Epithelial cell of proximal tubule (primary cell): ENCODE results near the gene PTPRD. TPM values are rescaled to one million over a fixed set of nuclear protein-coding genes. Genes with fewer than 3 reads are reported as not detected.
A peak's percentile ranks its signal among the peaks of the same experiment; 100 is the strongest.

ENCODE experiments used
- DNase-seq: peaks from one replicate; pipeline ENCODE4 v3.0.0-alpha.2; 2011; ENCODE audit warnings: low read depth
- H3K4me3 ChIP-seq: 2 replicates; pipeline ENCODE4 v1.5.1; 2011; ENCODE audit warnings: low read depth, mild to moderate bottlenecking, low read length
- total RNA-seq: library from RNA; depleted of rRNA; stranded (reverse); fragments of >200 nt; gene quantifications from 2 replicates; pipeline ENCODE4 v1.2.3, GENCODE V29; 2015
- TF ChIP-seq, protein P1 (sequence below): conservative IDR thresholded peaks from 2 replicates; pipeline ENCODE4 v1.5.1; 2012; ENCODE audit warnings: low read depth, mild to moderate bottlenecking, low read length

PTPRD gene
- total RNA-seq, 1 donor from 2014 or later = 3.2 TPM

DNA sequence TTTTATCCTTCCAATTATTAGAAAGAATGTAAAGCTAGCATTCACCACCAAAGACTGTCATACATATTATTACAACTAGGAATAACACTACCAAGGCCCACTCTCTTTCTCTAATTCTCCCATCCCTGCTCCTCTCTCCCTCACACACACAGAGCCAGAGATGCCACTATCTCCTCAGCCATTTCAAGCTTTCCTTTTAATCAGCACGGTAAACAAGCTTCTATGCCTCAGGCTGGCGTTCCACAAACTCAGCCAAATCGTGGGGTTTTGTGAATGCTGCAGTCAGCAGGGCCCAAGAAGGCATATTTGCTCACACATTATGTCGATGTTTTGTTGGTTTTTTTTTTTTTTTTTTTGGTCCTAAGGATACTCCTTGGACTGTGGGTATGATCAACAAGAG lies 1833.3 kb downstream of the PTPRD start:
- TF ChIP-seq, protein P1, sequence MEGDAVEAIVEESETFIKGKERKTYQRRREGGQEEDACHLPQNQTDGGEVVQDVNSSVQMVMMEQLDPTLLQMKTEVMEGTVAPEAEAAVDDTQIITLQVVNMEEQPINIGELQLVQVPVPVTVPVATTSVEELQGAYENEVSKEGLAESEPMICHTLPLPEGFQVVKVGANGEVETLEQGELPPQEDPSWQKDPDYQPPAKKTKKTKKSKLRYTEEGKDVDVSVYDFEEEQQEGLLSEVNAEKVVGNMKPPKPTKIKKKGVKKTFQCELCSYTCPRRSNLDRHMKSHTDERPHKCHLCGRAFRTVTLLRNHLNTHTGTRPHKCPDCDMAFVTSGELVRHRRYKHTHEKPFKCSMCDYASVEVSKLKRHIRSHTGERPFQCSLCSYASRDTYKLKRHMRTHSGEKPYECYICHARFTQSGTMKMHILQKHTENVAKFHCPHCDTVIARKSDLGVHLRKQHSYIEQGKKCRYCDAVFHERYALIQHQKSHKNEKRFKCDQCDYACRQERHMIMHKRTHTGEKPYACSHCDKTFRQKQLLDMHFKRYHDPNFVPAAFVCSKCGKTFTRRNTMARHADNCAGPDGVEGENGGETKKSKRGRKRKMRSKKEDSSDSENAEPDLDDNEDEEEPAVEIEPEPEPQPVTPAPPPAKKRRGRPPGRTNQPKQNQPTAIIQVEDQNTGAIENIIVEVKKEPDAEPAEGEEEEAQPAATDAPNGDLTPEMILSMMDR = no peak
- no peak overlapping the region for H3K4me3 ChIP-seq
- DNase-seq = no peak

DNA sequence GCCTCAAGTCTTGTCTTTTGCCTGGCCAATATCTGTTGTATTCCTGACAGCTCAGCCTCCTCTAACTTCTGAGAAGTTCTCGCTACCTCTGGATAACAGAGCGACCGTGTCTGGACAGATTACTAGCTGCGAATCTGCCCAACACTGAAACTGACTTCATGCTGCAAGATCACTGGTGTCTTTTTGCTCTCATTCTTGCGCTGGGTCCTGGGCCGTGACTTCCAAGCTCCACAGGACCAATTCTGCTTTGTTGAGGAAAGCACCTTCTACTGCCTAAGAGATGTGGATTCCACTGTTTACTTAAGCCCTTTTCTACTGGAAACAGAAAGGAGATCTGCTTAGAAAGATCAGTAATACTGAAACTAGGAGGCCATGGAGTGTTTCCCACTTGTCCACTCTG lies 1834.4 kb downstream of the PTPRD start:
- no peak for DNase-seq
- TF ChIP-seq, protein P1 = no peak
- no peak overlapping the region for H3K4me3 ChIP-seq

DNA sequence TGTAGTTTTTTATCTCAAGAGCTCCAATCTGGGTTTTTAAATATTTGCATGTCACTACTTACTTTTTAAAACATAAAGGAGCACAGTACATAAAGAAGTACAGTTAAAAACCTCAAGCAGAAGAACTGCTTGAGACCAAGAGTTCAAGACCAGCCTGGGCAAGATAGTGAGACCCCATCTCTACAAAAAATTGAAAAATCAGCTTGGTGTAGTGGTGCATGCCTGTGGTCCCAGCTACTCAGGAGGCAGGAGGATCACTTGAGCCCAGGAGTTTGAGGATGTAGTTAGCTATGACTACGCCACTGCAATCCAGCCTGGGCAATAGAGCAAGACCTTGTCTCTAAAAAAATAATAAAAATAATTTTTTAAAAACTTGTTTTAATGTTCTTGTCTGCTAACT lies 1840.5 kb downstream of the PTPRD start:
- TF ChIP-seq, protein P1 = no peak
- DNase-seq = no peak
- H3K4me3 ChIP-seq = no peak overlapping the region

DNA sequence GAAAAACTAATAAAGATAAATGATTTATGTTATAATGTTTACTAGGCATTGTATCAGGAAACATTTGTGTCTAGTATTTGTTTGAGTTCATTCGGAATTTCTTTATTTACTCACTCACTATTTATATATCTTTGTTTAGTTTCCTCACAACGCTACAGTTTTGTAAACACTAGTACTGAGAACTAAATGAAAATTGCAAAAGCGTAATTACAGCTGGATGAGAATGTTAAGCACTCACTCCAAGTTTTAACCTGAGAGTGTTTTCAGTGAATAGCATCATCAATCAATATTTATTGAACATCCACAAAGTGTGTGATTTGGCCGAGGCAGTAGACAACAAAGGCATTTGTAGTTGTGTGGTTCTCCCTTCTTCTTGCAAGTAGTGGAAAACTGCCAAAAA lies 1843.6 kb downstream of the PTPRD start:
- no peak overlapping the region for H3K4me3 ChIP-seq
- no peak for DNase-seq
- TF ChIP-seq, protein P1 = no peak

DNA sequence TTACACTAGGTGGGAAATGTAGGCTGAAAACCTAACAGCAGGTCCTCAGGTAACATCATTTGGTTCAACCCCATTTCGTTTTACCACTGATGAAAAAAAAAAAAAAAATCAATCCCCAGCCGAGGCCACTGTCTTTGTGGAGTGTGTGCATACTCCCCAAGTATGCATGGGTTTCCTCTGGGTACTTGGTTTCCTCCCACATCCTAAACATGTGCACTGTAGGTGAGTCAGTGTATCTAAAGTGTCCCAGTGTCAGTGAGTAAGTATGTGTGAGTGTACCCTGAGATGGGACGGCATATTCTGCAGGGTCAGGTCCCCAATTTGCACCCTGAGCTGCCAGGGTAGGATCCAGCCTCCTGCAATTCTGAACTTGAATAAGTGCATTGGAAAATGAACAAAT lies 1846.7 kb downstream of the PTPRD start:
- no peak for DNase-seq

DNA sequence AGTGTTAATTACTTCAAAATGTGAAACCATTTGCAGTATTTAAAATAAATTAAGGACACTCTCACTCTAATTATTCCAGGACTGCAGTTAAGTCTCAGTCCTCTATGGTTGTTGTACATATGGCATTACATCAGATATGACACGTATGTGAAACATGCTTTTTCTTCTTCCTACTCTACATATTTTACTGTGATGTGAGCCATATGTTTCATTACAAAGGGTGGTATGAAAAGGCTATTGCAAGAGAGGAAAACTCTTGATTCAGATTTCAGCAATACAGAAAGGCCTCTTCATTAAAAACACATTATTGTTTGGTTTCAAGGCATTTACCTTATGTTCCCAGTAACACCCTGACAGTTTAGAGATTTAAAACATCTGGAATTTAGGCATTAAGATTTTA lies 1848.8 kb downstream of the PTPRD start:
- TF ChIP-seq, protein P1 = no peak
- no peak overlapping the region for H3K4me3 ChIP-seq
- DNase-seq = no peak

More for the DNA sequence above, 1846.7 kb downstream of the PTPRD start:
- TF ChIP-seq, protein P1 = no peak
- no peak overlapping the region for H3K4me3 ChIP-seq

DNA sequence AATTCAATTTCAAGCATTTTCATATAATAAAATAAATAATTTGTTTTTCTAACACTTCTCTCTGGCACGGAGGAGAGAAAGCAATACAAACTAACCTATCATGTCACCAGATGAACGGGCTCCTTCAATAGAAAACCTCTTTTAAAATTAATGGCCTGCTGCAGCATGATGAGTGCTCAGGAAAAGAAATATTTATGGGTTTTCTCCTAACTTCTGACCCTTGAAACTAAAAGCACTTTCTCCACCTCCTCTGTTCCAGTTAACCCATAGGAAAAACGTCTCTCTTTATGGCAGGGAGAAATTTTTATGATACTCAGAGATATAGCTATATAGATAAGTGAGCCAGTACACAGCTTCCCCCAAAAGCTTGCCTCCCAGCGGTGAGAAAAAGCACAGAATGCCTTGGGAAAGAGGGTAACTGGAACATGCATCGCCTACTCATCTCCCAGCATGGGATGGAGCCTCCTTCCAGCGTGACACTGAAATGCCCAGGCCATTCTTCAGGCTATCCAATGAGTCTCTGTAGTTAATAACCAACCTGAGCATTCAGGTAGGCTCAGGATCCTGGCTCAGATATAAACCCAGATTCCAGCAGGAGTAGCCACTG lies 1850.2 kb downstream of the PTPRD start:
- TF ChIP-seq, protein P1 = peak; percentile 40
- no peak overlapping the region for H3K4me3 ChIP-seq
- DNase-seq = no peak
